ENCODE results near the gene PIK3C2B.

PIK3C2B gene

DNA sequence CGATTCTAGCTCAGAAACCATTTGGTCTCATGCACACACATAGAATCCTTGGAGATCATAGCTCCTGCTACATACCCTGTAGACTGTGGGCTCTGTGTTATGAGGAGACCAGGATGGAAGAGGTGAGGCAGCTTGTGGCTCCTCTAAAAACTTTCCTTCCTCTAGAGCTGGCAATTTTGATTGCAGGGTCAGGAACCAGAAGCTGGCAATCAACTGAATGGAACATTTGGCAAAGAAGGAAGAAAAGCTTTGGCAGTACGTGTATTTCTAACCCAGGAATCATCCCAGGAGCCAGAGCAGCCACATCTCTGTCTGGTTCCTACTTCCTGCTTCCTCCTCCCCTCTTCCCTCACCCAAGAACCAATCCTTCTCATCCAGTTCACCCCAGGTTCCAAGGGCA, 15.7 kb downstream of the PIK3C2B start:
- no peak for DNase-seq

DNA sequence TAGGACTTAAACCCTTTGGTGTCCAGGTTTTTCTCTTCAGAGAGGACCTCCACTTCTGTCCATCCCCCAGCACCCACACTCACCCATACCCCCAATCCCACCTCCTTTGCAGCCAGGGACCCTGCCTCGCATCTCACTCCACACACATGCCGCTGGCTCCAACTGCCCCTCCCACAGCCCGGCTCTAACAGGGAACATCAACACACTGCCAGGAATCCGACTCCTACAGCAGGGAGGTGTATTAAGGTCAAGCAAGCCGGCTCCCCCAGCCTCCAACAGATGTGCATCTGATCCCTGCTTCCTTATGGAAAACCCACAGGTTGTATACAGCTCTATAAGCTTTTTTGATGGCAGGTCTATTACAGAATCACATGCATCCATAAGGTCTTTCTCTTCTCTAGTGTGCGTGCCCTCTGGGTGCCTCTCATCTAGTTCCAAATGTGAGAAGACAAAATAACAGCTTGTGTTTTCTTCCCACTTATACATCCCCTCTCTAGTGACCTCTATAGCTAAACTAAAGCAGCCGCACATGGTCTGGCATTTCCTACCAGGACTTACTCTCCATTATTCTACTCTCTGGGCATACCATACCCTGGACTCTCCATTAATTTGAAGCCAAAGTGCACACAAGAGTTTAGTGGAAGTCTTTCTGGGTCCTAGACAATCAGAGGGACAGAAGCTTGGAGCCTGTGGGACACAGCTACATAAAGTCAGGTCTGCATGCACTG, 16.3 kb downstream of the PIK3C2B start:
- DNase-seq, result no peak

DNA sequence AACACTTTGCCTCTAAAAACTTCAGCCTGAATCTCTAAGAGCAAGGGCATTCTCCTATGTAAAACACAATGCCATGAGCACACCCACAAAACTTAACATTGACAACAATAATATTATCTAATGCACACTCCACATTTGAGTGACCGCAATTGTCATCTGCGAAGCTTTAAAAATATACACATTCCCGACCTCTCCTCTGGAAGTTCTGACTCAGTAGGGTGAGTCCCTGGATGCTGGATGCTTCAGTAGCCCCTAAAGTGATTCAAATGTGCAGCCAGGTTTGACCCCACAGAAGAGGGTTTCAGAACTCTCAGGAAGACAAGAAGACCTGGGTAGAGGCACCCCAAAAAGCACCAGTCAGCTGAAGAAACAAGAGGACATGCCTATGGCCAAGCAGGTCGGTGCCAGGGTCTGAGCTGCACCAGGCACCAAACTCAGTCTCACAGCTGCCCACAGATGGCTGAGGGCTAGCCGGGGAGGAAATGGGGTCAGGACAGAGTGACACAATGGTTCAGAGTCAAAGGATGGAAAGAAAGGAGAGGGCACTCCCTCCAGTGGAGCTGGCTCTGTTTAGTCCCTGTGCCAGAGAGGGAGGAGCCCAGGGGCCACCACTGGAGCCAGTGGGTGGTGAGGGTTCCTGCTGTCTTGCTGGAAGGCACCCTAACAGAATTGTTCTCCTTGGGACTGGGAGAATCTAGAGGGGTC, 17.4 kb downstream of the PIK3C2B start:
- DNase-seq, result no peak

DNA sequence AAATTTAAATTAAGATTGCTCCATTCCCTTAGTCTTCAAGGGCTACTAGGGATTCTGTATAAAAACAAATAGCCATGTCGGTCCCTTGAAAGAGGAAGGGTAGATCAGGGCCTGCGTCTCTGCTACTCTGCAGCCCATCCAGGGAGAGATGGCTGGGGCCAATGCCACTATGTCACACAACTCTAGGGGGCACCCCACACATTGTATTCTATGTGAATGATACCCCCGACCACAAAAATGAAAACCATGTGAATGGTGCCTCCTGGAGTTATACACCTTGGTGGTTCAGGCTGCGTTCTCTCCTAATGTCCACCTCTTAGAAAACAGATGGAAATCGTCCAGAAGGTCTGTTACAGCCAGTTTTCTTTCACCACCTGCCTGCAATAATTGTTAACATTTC, 18.0 kb downstream of the PIK3C2B start:
- DNase-seq, result no peak

DNA sequence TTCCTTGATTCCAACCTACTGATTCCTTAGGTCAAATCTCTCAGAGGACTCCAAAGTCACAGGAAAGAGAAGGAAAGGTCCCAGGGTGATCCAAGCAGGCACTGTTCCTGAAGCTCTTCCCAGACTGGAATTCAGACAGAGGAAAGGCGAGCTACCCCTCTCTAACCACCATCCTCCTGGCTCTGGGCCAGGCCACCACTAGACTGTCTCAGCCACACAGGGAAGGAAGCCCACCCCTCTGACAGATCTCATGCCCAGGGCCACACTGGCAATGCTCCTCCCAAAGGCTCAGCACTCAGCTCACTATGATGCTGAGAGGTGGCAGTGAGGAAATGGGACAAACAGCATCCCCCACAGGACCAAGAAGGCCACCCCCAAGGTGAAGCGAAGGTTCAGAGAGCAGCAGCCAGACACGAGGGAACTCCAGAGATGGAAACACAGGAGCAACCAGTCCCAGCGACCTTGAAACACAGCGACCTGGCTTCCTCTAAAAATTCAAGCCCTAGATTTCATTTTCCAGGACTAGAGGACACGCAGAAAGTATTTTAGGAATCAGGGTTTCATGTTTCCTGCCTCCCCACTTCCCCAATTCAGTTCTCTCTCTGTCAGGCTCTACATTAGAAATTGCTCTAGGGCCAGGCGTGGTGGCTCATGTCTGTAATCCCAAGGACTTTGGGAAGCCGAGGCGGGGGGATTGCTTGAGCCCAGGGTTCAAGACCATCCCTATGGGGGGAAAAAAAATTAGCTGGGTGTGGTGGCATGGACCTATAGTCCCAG, 18.8 kb downstream of the PIK3C2B start:
- DNase-seq, result no peak

DNA sequence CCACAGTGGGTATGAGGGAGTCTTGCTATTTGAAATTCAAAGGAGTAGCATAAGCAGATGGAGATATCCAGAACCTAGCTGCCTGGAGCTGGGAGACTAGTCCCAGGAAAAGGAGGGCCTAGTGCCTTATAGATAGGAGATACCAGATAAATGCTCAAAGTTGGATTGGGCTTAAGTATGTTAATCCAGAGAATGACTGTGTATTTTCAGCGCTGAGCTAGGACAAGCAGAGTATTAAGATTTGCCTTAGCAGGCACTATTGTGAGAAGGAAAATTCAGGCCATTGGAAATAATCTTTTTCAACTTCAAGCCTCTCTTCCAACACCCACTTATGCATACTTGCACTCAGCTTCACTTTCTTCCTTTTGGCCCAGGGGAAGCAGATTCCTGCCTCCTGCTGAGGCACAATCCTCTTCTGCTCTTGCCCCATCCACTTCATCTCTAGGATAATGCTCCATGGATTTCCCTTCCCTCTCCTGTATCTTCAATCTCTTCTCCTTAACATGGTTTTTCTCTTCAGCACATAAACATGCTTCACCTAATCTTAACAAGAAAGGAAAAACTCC, 21.1 kb downstream of the PIK3C2B start:
- no peak for DNase-seq

DNA sequence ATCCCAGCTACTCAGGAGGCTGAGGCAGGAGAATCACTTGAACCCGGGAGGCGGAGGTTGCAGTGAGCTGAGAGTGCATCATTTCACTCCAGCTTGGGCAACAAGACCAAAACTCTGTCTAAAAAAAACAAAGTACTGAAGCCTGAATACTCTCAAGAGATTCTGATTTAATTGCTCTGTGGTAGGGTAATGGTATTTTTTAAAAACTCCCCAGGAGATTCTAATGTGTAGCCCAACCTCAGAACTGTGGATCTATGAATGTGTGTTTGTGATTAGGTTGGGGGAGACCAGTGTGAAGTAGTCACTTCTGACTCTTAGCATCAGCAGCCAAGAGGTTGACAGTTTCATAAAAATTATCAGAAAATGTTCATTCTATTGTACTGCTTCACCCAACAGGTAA, 21.9 kb downstream of the PIK3C2B start:
- no peak for DNase-seq

DNA sequence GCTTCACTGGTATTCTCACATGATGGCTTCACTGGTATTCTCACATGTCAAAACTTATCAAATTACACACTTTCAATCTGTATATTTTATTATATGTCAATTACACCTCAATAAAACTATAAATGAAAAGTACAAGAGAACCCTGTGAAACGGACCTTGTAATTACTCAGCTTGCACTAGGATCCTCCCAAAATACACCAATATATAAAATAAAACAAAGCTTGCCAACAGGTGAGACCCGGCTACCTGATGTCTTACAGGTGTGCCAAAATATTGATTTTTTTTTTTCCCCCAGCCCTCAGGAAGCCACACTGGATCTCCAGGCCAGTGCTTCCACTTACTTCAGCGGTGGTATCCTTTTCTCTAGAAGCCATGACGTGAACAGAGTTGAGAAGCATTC, 22.9 kb downstream of the PIK3C2B start:
- DNase-seq, result no peak

DNA sequence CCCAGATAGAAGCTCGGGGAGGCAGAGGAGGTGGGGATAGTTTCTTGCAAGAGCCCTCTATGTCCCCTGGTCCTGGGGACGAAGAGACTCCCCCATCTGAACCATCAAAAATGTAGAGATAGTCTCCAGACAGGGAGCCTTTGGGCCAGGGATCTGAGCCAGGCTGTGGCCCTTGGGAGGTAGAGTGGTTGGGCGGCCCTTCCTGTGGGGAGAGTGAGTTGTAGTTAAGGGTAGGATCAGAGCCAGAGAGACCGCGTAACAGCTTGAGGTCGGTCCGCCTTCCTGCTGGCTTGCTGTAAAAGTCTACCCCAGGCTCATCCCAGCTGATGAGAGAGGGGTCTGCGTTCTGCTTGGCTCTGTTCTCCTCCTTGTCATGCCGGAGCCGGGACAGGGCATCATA, 25.3 kb downstream of the PIK3C2B start:
- no peak for DNase-seq

DNA sequence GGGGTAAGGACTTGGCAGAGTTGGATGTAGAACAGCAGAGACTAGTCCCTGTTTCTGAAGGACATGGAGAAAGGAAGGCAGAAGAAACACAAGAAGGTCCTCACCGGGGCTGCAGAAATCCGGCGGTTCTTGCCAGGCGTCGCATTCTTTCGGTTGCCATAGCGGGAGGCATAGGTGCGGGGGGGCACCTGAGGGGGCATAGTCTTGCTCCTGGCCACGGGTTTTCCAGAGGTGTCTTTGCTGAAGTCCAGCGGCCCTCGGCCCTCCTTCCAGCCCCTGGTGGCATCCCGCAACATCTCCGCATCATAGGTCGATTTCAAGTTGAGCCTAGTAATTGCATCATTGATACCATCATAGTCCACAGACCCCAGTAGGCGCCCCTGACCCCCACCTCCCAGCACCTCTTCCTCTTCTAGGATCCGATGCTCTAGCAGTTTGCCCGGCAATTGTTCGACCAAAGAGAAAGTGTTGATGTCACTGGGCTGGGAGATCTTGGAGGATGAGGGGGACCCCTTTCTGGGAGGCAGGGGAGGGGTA, 25.8 kb downstream of the PIK3C2B start:
- DNase-seq, result no peak

DNA sequence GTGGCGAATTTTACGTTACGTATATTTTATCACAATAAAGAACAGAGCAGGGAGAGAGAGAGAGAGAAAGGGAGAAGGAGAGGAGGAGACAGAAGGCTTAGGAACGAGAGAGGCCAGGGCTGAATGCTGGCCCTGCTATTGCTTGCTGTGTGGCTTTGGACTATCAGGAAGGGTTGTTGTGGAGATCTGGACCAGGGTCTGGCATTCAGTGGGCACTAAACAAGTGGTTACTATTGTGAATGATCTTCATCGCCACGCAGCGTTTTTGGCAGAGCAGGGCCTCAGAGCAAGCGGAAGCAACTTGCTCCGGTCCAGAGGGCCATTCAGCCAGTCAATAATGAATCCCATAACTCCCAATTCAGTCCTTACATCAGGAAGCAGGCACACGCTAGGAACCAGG, 26.4 kb downstream of the PIK3C2B start:
- DNase-seq, result no peak

DNA sequence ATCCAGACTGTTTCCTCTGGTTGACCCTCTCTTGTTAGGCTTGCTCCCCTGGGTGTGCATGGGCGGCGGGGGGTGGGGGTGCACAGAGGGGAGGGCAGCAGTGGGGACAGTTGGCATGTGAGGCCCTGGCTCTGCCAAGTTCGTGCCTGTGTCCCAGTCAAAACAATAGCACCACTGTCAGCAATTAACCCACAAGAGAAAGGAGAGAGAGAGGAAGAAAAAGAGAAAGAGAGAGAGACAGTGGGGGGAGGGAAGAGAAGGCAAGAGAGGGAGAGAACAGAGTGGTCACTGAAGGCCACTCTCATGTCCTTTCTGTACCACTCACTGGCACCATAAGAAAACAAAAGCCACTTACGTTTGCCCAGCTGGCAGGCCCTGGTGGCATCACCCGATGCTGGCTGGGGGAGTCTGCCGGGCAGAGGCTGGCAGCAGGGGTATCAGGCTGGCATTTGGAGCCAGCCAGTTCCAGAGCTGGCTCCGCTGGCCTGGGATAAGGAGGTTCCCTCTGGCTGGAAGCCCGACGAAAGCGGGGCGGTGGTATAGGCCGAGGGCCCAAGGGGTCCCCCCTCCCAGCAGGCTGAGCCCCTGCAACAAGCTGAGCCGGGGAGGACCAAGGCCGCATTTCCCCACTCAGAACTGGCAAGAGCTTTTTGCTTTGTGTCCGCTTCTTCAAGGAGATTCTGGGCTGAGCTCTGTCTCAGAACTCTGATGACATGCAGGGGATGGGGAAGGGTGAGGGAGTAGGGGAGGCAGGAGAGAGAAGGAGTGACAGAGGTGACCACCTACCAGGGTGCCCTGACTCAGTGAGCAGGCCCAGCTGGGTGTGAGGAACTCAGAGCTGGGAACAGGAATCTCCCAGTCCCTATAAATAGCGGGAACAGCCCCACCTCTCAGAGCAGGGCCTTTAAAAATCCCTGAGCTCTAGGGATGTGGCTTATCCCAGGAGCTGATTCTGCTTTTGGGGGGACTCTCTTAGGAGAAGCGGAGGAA, 27.9 kb downstream of the PIK3C2B start:
- no peak for DNase-seq

DNA sequence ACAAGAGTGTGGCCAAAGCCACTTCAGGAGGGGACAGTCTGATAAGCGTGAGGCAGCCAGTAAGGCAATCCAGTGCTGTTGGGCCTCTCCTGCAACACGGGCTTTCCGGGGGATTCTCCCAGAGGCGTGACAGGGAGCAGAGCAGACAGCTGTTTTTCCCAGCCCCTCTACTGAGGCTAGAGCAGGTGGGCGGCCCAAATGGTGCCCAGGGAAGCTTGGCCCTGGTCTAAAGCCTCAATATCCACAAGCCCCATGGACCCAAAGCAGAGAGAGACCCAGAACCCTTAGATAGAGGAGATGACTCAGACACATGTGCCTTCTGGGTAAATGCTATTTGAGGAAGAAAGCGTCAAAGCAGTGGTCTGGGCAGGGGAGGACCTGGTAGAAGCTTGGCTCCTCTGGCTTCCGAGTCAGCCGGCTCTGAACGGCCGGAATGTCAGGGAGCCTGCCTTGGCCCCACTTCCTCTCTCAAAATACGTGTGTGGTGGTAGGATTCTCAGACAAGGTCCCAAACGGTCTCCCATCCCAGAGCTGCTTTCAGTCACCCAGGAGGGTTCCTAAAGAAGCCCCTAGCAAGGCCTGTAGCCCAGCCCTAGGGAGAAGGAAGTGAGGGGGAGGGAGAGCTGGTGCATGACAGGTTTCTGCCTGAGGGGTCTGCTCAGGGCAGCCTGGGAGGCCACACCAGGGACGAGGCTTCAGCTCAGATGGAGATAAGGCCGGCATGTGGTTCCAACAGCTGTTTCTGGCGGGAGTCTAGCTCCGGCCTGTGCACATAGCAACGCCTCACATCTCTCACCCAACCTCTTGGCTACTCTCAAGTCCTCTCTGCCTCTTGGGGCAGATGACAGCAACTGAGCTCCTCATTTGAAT, 28.8 kb downstream of the PIK3C2B start:
- DNase-seq, result no peak

DNA sequence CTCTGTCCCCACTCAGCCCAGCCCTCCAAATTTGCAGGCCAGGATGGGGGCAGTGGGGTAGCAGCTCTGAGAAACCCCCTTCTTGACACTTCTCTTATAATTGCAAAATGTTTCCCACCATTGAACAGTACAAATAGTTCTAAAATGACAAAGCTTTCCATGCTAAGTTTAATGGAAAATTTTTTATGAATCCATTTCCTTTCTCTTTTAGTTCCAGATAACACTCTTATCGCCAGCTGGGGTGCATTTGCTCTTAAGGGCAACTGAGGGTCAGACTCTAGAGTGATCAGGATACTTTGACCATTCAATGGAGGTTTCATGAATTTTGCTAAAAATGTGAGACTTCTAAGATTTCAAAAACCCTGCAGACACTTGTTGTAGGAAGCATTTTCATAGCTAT, 29.9 kb downstream of the PIK3C2B start:
- no peak for DNase-seq

DNA sequence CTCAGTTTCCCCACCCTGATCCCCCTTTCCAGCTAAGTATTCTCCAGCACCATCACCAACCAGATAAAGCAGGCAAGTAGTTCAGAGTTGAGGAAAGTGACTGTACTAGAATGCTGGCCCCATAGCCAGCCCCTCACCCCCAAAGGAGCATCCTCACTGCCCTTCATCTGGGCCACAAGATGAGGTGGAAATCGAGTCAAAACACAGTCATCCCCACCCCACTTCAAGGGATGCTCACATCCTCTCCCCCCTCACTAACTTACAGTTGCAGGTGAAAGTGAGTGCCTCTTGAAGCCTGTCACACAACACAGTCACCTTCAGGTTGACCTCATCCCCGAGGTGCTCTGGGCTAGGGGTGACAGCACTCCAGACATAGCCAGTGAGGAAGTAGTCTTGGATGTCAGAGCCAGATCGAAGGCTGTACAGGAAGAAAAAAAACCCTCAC, 30.4 kb downstream of the PIK3C2B start:
- DNase-seq, result no peak

DNA sequence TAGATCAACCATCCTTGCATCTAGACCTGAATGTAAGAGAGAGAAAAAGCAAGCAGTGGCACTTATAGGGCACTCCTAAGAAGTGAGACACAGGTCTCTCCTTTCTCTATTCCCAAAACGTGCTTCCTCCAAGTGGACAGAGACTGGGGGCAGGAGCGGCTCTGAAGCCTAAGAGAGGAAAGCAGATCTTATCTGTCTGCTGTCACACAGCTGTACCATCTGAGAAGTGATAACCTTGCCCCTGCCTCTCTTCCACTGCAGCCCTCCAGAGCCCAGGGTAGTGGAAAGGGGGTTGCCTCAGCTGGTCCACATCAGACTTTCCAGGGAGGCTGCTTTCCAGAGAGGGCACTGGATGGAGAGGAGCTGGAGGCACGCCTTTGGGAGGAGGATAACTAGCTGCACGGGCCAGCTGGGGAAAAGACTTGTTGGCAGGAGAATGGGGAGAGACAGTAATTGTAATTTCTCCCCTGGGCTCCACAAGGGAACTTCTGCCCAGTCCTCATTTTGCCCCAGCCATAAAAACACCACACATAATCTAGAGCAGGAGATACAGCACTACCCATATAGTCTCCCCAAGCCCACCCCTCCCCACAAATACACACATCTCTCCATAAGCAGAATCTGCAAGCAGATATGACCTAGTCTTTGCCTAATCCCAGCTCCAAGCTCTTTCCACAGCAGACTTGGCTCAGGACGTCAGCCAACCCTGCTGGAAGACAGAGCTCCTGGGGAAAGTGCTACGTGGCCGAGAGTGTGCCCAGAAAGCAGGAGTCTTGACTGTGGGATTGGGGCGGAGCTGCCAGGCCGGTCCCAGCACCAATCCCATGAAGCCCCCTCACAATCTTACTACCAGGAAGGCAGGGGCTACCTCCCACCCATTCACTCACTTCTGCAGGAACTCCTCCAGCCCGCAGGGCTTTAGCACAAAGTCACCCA, 31.2 kb downstream of the PIK3C2B start:
- DNase-seq, result no peak

DNA sequence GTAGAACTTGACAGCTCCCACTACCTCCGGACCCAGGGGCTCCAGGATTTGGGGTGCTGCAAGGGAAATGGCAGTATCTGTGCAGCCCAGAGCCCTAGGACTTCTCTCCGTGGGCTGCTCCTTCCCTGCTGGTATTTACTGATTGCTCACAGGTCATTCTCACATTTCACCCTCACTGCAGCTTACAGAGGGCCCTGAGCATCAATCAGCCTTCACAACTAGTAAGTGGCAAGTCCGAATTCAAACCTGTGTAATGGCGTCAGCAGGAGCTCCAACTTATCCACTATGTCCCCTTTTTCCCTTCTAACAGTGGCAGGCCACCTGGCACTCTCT, 32.4 kb downstream of the PIK3C2B start:
- no peak for DNase-seq

DNA sequence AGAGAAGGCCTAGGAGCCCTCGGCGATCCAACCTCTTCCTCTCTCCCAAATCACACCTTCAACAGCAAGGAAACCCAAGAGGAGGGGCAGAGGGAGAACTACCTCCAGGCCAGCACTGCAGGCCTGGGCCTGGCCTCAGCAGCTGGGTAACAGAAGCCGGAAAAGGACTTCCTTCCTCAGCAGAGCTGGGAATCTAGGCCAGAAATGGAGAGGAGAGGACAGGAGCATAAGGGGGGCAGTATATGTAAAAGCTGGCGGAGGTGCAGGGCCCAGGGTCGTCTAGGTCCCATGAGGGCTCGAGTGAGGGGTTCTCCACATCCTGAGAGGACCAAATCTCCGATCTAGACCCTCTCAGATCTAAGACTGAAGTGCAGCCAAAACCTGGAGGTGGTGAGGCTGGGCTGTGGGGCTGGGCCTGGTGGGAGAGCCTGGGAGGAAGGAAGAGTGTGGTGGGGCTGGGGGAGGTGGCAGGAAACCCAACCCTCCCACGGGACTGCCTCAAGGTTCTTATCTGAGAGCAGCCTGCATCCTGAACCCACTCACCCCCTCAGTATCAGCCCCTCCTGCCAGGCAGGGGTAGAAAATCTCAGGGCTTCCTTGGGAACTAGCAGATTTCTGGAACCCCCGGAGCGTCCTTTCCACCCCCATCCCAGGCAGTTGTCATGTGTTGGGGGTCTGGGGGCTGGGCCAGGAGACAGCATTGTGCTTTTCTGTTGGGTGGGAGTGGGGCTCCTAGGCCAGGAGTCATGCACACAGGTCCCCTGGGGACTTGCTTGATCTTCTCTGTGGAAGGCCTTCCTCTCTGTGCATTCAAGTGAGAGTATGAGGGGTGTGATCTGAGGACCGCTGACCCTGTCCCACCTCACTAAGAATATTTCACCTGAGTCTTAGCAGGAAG, 33.0 kb downstream of the PIK3C2B start:
- DNase-seq, result no peak

DNA sequence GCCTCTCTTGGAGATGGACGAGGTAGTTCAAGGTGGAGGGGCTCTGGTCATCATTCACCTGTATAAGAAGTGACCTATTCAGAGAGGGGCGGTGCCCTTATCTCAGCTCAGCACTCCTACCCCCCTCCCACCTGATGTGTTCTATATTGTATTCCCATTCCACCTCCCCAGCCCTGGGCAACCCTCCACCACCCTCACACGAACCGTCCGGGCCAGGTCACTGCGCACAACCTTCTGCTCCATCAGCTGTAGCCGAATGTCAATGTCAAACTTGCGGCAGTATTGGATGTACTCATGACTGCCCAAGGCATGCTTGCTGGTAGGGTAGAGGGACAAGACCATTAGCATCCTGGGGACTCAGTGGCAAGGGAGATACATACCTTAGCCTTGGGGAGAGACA, 34.3 kb downstream of the PIK3C2B start:
- DNase-seq, result no peak

All from activated CD4-positive, CD25-positive, alpha-beta regulatory T cell (primary cell).